ENCODE results near the gene ZNF790.

The ZNF790 gene

GRCh38 chr19:36772311-36773222 lies 65.6 kb downstream of the ZNF790 start, which contains the start of gene ZNF850:
ZNF850 (minus strand) TSS chr19:36772807; CDS start chr19:36762606, 10,201 bp downstream.
- peak within 1 kb of the TSS; percentile 100 for H3K4me3 ChIP-seq (ENCODE audit: low read depth, low read length)

- H3K4me3 ChIP-seq (ENCODE audit: low read depth, low read length), result peak overlapping the region; percentile 100
These were observed 66.6 kb downstream of the ZNF790 start for GRCh38 chr19:36771261-36772231.
